GM23338 (cell line): ENCODE results near the gene MEPE. TPM values are rescaled to one million over a fixed set of nuclear protein-coding genes. Genes with fewer than 3 reads are reported as not detected.

ENCODE experiments used
- ATAC-seq: fragments of 200-7000 bp; cut with Tn5 transposase; 3 replicates; pipeline ENCODE4 v1.9.1; 2020
- DNase-seq: peaks from one replicate; pipeline ENCODE4 v3.0.0-alpha.2; 2015; ENCODE audit warnings: low spot score
- H2AFZ ChIP-seq: fragments of 200-600 bp; sonication (generic); 2 replicates; pipeline ENCODE4 v1.8.0; 2016; ENCODE audit warnings: antibody characterized with exemption, mild to moderate bottlenecking, moderate library complexity
- H3F3A ChIP-seq: fragments of 200-600 bp; sonication (generic); replicated peaks from 2 replicates; pipeline ENCODE4 v1.8.0; 2017; ENCODE audit warnings: antibody characterized with exemption, mixed run types, low read depth
- H3K27ac ChIP-seq: fragments of 200-600 bp; sonication (generic); 2 replicates; pipeline ENCODE4 v1.6.1; 2016; ENCODE audit warnings: low read depth
- H3K27me3 ChIP-seq: fragments of 200-600 bp; sonication (generic); 2 replicates; pipeline ENCODE4 v1.8.0; 2016; ENCODE audit warnings: mild to moderate bottlenecking, mixed run types, moderate library complexity; ENCODE audit not compliant: insufficient read depth
- H3K36me3 ChIP-seq: fragments of 200-600 bp; sonication (generic); 2 replicates; pipeline ENCODE4 v1.8.0; 2016; ENCODE audit warnings: mild to moderate bottlenecking; ENCODE audit not compliant: insufficient read depth
- H3K4me1 ChIP-seq: fragments of 200-600 bp; sonication (generic); 2 replicates; pipeline ENCODE4 v1.8.0; 2016; ENCODE audit warnings: mild to moderate bottlenecking, moderate library complexity; ENCODE audit not compliant: insufficient read depth
- H3K4me2 ChIP-seq: fragments of 200-600 bp; sonication (generic); 2 replicates; pipeline ENCODE4 v1.7.1; 2017; ENCODE audit warnings: mixed run types
- H3K4me3 ChIP-seq: fragments of 200-600 bp; sonication (generic); 2 replicates; pipeline ENCODE4 v1.6.1; 2016; ENCODE audit warnings: mixed run types
- H3K79me2 ChIP-seq: fragments of 200-600 bp; sonication (generic); replicated peaks from 2 replicates; pipeline ENCODE4 v1.8.0; 2017; ENCODE audit warnings: mild to moderate bottlenecking; ENCODE audit not compliant: insufficient read depth
- H3K9me2 ChIP-seq: fragments of 200-600 bp; sonication (generic); 2 replicates; pipeline ENCODE4 v1.8.0; 2017; ENCODE audit not compliant: insufficient read depth
- H4K20me1 ChIP-seq: fragments of 200-600 bp; sonication (generic); replicated peaks from 2 replicates; pipeline ENCODE4 v1.8.0; 2017; ENCODE audit warnings: mild to moderate bottlenecking; ENCODE audit not compliant: insufficient read depth
- H3K27ac Mint-ChIP-seq: 2 replicates; pipeline ENCODE4 v1.8.0; 2020; ENCODE audit warnings: inconsistent platforms, mild to moderate bottlenecking, moderate library complexity, mixed read lengths
- H3K27me3 Mint-ChIP-seq: 3 replicates; pipeline ENCODE4 v1.8.0; 2022; ENCODE audit warnings: low read depth, mild to moderate bottlenecking, moderate library complexity, mixed read lengths, inconsistent platforms; ENCODE audit not compliant: insufficient read depth, poor library complexity
- H3K36me3 Mint-ChIP-seq: 3 replicates; pipeline ENCODE4 v1.8.0; 2021; ENCODE audit warnings: low read depth, mild to moderate bottlenecking, inconsistent platforms, moderate library complexity, mixed read lengths
- H3K4me1 Mint-ChIP-seq: 3 replicates; pipeline ENCODE4 v1.8.0; 2020; ENCODE audit warnings: mild to moderate bottlenecking, inconsistent platforms, mixed read lengths
- H3K4me3 Mint-ChIP-seq: 3 replicates; pipeline ENCODE4 v1.8.0; 2021; ENCODE audit warnings: moderate library complexity, mild to moderate bottlenecking, inconsistent platforms, mixed read lengths
- H3K9me3 Mint-ChIP-seq: 3 replicates; pipeline ENCODE4 v1.8.0; 2020; ENCODE audit warnings: moderate library complexity, mild to moderate bottlenecking, inconsistent platforms, mixed read lengths
- JUNB ChIP-seq: IDR thresholded peaks from one replicate; pipeline ENCODE4 v1.6.1; 2016; ENCODE audit warnings: antibody characterized with exemption; ENCODE audit not compliant: unreplicated experiment
- NANOG ChIP-seq: IDR thresholded peaks from 2 replicates; pipeline ENCODE4 v1.6.1; 2016; ENCODE audit warnings: antibody characterized with exemption, borderline replicate concordance
- ZNF114 ChIP-seq: fragments of 250-450 bp; sonication (Bioruptor Pico); IDR thresholded peaks from 2 replicates; pipeline ENCODE4 v1.5.0; 2020; ENCODE audit warnings: mild to moderate bottlenecking, moderate library complexity
- polyA plus RNA-seq: library from polyadenylated mRNA; unstranded; fragments of >200 nt; fragmentation: Nextera tagmentation; extraction: Ambion mirVana; gene quantifications from 2 replicates; pipeline ENCODE4 v1.2.1, GENCODE V29; 2016
- total RNA-seq: library from RNA; depleted of rRNA; stranded (reverse); fragments of >200 nt; shearing (Covaris generic); gene quantifications from 2 replicates; pipeline ENCODE4 v1.2.3, GENCODE V29; 2014
- TF ChIP-seq, protein P1 (sequence below): IDR thresholded peaks from one replicate; pipeline ENCODE4 v1.6.1; 2018; ENCODE audit warnings: antibody characterized with exemption; ENCODE audit not compliant: unreplicated experiment
- TF ChIP-seq, protein P2 (sequence below): fragments of 250-450 bp; sonication (Bioruptor Pico); IDR thresholded peaks from 2 replicates; pipeline ENCODE4 v1.5.0; 2020; ENCODE audit warnings: mild to moderate bottlenecking, moderate library complexity
- TF ChIP-seq, protein P3 (sequence below), 2 experiments: fragments of 200-600 bp in 1 of 2; sonication (generic) in 1 of 2; conservative IDR thresholded peaks; 2 replicates each; pipeline versions ENCODE4 v1.5.1 to v1.6.1; 2016 to 2017; ENCODE audit warnings: antibody characterized with exemption in 2 of 2, low read depth in 2 of 2, mild to moderate bottlenecking in 2 of 2, moderate library complexity in 1 of 2

Gene MEPE
- total and polyA plus RNA-seq, 2 experiments from 2014 or later = not detected

- DNase-seq = no peak
- no peak for ATAC-seq
- peaks cover 35% of the 10 kb centered on the region for H3K4me1 Mint-ChIP-seq
- Histone ChIP-seq H3K9me2 (no peaks in the 10 kb centered on the region; the same call in 1 of the 2 replicates), H3K4me1 (peaks cover 27% of the 10 kb centered on the region), H3F3A (no peaks in the 10 kb centered on the region), H3K4me3 (no peak overlapping the region), H2AFZ (no peak overlapping the region), H3K79me2 (0 out of 2 replicates have a peak, but pooled peaks cover 3% of the 10 kb centered on the region), H4K20me1 (no peaks in the 10 kb centered on the region), H3K4me2 (no peak overlapping the region), H3K27me3 (no peaks in the 10 kb centered on the region), H3K27ac (no peak overlapping the region), H3K36me3 (no peaks in the 10 kb centered on the region; the same call in 1 of the 2 replicates)
- H3K27me3 Mint-ChIP-seq = no peaks in the 10 kb centered on the region
- H3K4me3 Mint-ChIP-seq = no peak overlapping the region
- TF ChIP-seq, protein P1, sequence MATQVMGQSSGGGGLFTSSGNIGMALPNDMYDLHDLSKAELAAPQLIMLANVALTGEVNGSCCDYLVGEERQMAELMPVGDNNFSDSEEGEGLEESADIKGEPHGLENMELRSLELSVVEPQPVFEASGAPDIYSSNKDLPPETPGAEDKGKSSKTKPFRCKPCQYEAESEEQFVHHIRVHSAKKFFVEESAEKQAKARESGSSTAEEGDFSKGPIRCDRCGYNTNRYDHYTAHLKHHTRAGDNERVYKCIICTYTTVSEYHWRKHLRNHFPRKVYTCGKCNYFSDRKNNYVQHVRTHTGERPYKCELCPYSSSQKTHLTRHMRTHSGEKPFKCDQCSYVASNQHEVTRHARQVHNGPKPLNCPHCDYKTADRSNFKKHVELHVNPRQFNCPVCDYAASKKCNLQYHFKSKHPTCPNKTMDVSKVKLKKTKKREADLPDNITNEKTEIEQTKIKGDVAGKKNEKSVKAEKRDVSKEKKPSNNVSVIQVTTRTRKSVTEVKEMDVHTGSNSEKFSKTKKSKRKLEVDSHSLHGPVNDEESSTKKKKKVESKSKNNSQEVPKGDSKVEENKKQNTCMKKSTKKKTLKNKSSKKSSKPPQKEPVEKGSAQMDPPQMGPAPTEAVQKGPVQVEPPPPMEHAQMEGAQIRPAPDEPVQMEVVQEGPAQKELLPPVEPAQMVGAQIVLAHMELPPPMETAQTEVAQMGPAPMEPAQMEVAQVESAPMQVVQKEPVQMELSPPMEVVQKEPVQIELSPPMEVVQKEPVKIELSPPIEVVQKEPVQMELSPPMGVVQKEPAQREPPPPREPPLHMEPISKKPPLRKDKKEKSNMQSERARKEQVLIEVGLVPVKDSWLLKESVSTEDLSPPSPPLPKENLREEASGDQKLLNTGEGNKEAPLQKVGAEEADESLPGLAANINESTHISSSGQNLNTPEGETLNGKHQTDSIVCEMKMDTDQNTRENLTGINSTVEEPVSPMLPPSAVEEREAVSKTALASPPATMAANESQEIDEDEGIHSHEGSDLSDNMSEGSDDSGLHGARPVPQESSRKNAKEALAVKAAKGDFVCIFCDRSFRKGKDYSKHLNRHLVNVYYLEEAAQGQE = no peak
- TF ChIP-seq ZNF114 (CRISPR knock-in tag) (no peak), NANOG (no peak), JUNB (no peak)
- TF ChIP-seq, protein P2, sequence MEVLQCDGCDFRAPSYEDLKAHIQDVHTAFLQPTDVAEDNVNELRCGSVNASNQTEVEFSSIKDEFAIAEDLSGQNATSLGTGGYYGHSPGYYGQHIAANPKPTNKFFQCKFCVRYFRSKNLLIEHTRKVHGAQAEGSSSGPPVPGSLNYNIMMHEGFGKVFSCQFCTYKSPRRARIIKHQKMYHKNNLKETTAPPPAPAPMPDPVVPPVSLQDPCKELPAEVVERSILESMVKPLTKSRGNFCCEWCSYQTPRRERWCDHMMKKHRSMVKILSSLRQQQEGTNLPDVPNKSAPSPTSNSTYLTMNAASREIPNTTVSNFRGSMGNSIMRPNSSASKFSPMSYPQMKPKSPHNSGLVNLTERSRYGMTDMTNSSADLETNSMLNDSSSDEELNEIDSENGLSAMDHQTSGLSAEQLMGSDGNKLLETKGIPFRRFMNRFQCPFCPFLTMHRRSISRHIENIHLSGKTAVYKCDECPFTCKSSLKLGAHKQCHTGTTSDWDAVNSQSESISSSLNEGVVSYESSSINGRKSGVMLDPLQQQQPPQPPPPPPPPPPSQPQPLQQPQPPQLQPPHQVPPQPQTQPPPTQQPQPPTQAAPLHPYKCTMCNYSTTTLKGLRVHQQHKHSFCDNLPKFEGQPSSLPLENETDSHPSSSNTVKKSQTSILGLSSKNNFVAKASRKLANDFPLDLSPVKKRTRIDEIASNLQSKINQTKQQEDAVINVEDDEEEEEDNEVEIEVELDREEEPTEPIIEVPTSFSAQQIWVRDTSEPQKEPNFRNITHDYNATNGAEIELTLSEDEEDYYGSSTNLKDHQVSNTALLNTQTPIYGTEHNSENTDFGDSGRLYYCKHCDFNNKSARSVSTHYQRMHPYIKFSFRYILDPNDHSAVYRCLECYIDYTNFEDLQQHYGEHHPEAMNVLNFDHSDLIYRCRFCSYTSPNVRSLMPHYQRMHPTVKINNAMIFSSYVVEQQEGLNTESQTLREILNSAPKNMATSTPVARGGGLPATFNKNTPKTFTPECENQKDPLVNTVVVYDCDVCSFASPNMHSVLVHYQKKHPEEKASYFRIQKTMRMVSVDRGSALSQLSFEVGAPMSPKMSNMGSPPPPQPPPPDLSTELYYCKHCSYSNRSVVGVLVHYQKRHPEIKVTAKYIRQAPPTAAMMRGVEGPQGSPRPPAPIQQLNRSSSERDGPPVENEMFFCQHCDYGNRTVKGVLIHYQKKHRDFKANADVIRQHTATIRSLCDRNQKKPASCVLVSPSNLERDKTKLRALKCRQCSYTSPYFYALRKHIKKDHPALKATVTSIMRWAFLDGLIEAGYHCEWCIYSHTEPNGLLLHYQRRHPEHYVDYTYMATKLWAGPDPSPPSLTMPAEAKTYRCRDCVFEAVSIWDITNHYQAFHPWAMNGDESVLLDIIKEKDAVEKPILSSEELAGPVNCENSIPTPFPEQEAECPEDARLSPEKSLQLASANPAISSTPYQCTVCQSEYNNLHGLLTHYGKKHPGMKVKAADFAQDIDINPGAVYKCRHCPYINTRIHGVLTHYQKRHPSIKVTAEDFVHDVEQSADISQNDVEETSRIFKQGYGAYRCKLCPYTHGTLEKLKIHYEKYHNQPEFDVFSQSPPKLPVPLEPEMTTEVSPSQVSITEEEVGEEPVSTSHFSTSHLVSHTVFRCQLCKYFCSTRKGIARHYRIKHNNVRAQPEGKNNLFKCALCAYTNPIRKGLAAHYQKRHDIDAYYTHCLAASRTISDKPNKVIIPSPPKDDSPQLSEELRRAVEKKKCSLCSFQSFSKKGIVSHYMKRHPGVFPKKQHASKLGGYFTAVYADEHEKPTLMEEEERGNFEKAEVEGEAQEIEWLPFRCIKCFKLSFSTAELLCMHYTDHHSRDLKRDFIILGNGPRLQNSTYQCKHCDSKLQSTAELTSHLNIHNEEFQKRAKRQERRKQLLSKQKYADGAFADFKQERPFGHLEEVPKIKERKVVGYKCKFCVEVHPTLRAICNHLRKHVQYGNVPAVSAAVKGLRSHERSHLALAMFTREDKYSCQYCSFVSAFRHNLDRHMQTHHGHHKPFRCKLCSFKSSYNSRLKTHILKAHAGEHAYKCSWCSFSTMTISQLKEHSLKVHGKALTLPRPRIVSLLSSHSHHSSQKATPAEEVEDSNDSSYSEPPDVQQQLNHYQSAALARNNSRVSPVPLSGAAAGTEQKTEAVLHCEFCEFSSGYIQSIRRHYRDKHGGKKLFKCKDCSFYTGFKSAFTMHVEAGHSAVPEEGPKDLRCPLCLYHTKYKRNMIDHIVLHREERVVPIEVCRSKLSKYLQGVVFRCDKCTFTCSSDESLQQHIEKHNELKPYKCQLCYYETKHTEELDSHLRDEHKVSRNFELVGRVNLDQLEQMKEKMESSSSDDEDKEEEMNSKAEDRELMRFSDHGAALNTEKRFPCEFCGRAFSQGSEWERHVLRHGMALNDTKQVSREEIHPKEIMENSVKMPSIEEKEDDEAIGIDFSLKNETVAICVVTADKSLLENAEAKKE (CRISPR knock-in tag) = no peak
- TF ChIP-seq, protein P3, sequence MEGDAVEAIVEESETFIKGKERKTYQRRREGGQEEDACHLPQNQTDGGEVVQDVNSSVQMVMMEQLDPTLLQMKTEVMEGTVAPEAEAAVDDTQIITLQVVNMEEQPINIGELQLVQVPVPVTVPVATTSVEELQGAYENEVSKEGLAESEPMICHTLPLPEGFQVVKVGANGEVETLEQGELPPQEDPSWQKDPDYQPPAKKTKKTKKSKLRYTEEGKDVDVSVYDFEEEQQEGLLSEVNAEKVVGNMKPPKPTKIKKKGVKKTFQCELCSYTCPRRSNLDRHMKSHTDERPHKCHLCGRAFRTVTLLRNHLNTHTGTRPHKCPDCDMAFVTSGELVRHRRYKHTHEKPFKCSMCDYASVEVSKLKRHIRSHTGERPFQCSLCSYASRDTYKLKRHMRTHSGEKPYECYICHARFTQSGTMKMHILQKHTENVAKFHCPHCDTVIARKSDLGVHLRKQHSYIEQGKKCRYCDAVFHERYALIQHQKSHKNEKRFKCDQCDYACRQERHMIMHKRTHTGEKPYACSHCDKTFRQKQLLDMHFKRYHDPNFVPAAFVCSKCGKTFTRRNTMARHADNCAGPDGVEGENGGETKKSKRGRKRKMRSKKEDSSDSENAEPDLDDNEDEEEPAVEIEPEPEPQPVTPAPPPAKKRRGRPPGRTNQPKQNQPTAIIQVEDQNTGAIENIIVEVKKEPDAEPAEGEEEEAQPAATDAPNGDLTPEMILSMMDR (conservative IDR thresholded peaks at IDR 0.05; ENCODE audit: low read depth in 2 of 2) = no peak
- peaks cover 25% of the 10 kb centered on the region for H3K9me3 Mint-ChIP-seq
- peaks cover 26% of the 10 kb centered on the region for H3K36me3 Mint-ChIP-seq
- H3K27ac Mint-ChIP-seq = no peak overlapping the region
Measured at GRCh38 chr4:87864321-87864720, 31.6 kb downstream of the MEPE start.
